DND-41 (cell line): Measurements from ENCODE around the gene PACRG.

Source experiments
- EZH2 ChIP-seq: IDR thresholded peaks from 3 replicates; pipeline ENCODE4 v1.6.1; 2012; ENCODE audit warnings: borderline replicate concordance, low read depth, mild to moderate bottlenecking, moderate library complexity, low read length, inconsistent platforms; ENCODE audit not compliant: severe bottlenecking
- TF ChIP-seq, protein P1 (sequence below): IDR thresholded peaks from 2 replicates; pipeline ENCODE4 v1.5.1; 2012; ENCODE audit warnings: borderline replicate concordance, low read length, moderate library complexity, mild to moderate bottlenecking; ENCODE audit not compliant: poor library complexity, severe bottlenecking; ENCODE audit errors: extremely low read depth

DNA sequence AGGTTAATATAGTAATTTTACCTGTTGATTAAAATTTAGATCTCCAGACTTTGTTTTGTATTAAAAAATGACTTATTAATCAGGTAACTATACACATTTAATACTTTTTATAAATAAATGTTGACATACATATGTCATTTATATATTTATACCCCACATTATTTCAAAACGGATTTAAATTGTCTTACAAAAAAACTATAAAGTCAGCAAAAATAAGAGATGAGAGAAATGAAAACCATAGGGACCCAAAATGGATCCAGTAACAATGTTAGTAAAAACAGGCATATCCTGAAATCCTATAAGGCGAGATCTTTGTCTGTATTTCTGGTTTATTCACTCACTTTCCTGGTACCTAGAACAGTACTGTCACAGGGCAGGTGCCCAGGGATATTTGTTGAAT is 91.5 kb downstream of the PACRG start:
- no peak for TF ChIP-seq EZH2
- TF ChIP-seq, protein P1, sequence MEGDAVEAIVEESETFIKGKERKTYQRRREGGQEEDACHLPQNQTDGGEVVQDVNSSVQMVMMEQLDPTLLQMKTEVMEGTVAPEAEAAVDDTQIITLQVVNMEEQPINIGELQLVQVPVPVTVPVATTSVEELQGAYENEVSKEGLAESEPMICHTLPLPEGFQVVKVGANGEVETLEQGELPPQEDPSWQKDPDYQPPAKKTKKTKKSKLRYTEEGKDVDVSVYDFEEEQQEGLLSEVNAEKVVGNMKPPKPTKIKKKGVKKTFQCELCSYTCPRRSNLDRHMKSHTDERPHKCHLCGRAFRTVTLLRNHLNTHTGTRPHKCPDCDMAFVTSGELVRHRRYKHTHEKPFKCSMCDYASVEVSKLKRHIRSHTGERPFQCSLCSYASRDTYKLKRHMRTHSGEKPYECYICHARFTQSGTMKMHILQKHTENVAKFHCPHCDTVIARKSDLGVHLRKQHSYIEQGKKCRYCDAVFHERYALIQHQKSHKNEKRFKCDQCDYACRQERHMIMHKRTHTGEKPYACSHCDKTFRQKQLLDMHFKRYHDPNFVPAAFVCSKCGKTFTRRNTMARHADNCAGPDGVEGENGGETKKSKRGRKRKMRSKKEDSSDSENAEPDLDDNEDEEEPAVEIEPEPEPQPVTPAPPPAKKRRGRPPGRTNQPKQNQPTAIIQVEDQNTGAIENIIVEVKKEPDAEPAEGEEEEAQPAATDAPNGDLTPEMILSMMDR, result no peak
